NCI-H1048 (cell line): ENCODE results near the gene FSTL4.

Experiments
- DNase-seq: peaks from one replicate; lab custom pipeline; 2025; lab: John Stamatoyannopoulos, UW

The FSTL4 gene

GRCh38 chr5:133366438-133366837 lies 245.9 kb downstream of the FSTL4 start:
- DNase-seq, result no peak

- DNase-seq, result no peak
These were observed 246.6 kb downstream of the FSTL4 start for GRCh38 chr5:133365738-133366137.

- no peak for DNase-seq
These were observed 247.2 kb downstream of the FSTL4 start for GRCh38 chr5:133364936-133365707.

- DNase-seq, result no peak
These were observed 248.3 kb downstream of the FSTL4 start for GRCh38 chr5:133363807-133364587.

- no peak for DNase-seq
These were observed 249.9 kb downstream of the FSTL4 start for GRCh38 chr5:133362438-133362837.

- DNase-seq, result no peak
These were observed 250.4 kb downstream of the FSTL4 start for GRCh38 chr5:133361922-133362321.

- DNase-seq, result no peak
These were observed 251.5 kb downstream of the FSTL4 start for GRCh38 chr5:133360693-133361472.

- DNase-seq, result no peak
These were observed 252.5 kb downstream of the FSTL4 start for GRCh38 chr5:133359861-133360260.

- DNase-seq, result no peak
These were observed 254.1 kb downstream of the FSTL4 start for GRCh38 chr5:133358271-133358670.

- DNase-seq, result no peak
These were observed 254.6 kb downstream of the FSTL4 start for GRCh38 chr5:133357758-133358157.

- DNase-seq, result no peak
These were observed 255.3 kb downstream of the FSTL4 start for GRCh38 chr5:133356984-133357421.

- no peak for DNase-seq
These were observed 255.9 kb downstream of the FSTL4 start for GRCh38 chr5:133356396-133356983.

GRCh38 chr5:133354323-133355185 lies 257.8 kb downstream of the FSTL4 start:
- no peak for DNase-seq

GRCh38 chr5:133353741-133354140 lies 258.6 kb downstream of the FSTL4 start:
- DNase-seq, result no peak

GRCh38 chr5:133348406-133348805 lies 263.9 kb downstream of the FSTL4 start:
- DNase-seq, result no peak

- DNase-seq, result no peak
These were observed 265.3 kb downstream of the FSTL4 start for GRCh38 chr5:133347039-133347438.

GRCh38 chr5:133344266-133344665 lies 268.1 kb downstream of the FSTL4 start:
- no peak for DNase-seq

- DNase-seq, result no peak
These were observed 269.1 kb downstream of the FSTL4 start for GRCh38 chr5:133343196-133343595.

- DNase-seq, result no peak
These were observed 270.2 kb downstream of the FSTL4 start for GRCh38 chr5:133341915-133342710.

- no peak for DNase-seq
These were observed 271.0 kb downstream of the FSTL4 start for GRCh38 chr5:133341296-133341695.
